Measurements from ENCODE around the gene PAMR1.

PAMR1 gene

DNA sequence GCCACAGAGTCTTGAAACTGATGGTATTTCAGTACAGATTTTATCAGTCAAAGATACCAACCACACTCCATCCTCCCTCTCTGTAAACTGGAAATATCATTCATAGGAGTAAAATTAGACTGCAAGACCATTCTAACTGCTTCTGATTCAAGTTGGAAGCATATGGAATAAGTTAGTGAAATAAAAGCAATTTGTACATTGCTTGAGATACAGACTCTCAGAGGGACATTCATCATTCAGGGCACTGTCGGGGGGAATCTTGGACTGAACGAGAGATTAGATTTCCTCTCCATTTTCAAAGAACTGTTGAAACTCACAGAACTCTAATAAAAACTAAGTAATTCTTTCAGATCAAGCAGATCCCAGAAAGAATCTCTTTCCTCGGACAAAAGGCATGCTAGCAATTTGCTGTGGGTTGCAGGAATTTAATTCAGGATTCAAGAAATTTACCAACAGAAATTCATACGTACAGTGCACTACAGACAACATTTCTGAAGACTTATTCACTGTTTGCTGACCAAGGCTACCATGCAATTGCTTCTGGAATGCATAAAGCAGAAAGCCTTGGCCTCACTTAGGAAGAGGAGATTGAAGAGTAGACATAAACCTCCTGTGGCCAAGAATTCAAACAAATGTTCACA lies 34.1 kb downstream of the PAMR1 start:
- DNase-seq = no peak

DNA sequence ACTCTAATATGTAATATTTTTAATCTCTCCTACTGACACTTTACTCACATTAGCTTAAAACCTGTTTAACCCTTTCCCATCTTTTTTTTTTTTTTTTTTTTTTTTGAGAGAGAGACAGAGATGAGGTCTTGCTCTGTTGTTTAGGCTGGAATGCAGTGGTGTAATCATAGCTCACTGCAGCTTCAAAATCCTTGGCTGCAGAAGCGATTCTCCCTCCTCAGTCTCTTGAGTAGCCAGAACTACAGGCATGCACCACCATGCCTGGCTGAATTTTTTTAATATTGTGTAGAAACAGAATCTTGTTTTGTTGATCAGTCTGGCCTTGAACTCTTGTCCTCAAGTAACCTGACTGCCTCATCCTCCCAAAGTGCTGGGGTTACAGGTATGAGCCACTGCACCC lies 37.3 kb downstream of the PAMR1 start:
- DNase-seq = no peak

DNA sequence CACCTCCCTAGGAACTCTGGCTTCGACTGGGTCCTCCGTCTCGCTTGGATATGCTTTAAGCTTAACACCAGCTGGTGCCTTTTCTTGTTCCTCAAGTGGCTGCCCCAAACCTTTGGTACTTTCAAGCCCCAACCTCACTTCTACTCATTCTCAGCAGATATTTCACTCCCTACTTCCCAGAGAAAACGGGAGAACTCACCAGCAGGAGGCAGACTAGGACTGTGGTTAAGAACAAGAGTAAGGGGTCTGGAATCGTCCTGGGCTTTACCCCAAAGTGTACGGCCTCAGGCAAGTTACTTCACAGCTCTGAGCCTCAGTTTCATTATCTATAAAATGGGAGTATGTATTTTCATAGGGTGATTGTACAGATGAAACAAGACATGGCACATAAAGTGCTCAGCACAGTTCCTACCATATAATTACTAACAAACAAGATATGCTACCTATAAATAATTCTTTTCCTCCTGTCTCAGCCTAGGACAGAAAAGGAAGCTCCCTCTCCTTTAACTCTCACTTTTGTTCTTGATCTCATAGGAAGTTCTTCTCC lies 37.8 kb downstream of the PAMR1 start:
- DNase-seq = peak; percentile 29

DNA sequence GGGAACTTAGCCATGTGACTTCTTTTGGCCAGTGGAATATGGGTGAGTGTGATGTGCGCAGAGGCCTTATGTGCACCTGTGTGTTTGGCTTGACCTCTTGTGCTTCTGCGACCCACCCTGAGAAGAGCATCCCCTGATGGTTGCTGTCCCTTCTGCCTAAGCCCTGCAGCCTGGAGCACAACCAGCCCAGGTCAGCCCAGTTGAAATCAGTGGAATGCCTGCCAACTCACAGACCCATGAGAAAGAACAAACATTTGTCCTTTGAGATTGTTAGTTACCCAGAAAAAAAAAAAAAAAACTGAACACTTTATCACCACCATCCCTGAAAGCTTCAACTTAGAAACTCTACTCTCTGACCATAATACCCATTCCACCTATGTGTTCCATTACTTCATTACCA lies 38.5 kb downstream of the PAMR1 start:
- DNase-seq = no peak

DNA sequence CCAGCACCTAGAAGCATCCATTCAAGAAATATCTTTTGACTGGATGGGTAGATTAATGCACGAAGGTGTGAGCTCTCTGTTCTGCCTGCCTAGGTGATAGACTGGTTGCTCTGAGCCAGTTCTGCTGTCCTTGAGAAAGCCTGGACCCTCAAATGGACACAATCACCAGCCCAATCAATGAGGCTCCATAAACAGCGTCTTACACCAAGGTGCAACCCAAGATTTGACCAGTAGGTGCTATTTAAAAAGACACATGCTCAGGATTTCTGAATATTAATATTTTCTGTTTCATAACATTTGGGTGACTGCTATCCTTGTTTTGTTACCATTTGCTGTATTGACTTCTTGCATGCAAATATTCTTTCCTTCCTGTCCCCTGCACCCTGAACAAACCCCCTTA lies 39.0 kb downstream of the PAMR1 start:
- no peak for DNase-seq

DNA sequence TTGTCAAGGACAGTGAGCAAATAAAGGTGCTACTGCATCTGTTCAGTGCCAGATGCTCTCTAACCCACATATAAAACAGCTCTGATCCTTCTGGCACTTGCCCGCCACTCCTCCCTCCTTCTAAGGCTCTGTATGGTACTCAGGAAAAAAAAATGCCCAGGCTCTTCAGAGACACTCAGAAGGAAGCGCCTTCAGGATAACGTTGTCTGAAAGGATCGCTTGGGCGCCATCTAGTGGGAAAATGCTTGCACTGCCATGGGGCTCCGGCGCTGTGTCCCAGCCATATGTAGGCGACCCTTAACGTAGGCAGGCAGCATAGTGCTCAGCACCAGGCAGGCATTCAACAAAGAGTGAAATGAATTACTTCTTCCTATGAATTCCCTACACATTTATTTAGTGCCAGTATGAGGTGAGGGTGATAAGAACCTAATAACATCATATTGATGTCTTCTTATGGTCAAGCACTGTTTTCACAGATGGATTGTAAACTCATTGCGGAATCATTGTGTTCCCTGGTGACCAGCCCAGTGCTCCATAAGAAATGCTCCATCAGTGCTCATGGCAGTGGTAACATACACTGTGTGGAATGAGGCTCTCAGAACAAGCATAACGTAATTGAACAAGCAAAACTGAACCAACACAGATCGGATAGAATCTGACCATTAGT lies 39.6 kb downstream of the PAMR1 start:
- DNase-seq = peak; percentile 81

DNA sequence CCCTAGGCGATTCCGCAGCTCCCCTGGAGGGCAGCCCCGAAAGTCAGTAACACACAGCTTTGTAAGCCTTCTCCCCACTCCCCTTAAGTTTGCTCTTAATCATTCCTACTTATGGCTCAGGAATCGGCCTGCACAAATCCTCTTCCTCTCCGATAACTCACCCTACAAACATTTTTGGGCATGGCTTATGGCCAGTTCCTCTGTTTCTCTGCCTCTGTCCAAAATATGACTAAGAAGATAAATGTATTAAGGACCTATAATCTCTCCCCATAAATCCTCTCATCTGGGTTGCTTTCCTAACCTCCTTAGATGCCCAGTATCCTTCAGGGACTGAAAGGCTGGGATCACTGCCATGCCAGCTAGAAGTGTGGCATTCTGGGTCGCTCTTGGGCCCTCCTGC lies 41.0 kb downstream of the PAMR1 start:
- DNase-seq = no peak

DNA sequence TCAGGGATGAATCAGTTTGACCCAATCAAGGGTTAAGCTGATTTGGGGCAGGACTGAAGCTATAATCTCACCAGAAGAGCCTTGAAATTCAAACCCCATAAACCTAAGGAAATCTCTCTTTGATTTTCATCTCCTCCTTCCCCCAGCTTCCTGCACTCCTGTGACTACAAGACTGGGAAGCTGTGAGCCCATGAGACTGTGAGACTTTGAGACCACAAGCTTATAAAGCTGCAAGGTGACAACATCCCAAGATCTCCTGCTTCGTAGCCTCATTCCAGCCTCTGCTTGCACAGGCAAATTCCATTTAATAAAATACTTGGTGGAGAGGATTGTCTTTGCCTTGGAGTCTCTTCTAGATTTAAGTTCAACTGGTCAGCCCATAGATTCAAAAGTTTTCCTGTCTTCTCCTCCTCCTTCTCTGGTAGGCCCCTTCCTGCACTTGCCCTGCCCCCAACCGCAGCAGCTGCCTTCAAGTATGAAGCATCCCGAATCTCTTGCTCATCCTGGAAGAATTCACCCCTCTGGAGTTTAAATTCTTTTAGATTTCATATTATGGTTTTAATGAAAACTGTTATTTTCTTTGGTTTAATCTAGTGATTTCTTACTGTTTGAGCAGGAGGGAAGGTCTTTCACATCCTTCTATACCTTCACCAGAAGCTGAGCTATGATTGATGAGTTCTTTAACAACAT lies 42.1 kb downstream of the PAMR1 start:
- DNase-seq = no peak

DNA sequence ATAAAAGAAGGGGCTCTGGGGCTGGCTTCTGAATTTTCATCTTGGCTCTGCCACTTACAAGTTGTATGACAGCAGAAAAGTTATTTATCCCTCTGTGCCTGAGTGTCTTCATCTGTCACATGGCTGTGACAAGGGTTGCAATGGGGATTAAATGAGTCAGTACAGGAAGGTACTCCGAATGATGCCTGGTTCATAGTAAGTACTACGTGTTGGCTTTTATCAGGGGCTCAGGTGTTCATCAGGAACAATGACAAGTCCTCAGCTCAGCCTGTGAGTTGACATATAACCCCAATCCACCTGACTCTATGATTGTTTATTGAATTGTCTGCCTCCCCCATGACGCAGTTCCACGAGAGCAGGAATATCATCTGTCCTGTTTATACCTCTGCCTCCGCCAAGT lies 45.7 kb downstream of the PAMR1 start:
- DNase-seq = no peak

DNA sequence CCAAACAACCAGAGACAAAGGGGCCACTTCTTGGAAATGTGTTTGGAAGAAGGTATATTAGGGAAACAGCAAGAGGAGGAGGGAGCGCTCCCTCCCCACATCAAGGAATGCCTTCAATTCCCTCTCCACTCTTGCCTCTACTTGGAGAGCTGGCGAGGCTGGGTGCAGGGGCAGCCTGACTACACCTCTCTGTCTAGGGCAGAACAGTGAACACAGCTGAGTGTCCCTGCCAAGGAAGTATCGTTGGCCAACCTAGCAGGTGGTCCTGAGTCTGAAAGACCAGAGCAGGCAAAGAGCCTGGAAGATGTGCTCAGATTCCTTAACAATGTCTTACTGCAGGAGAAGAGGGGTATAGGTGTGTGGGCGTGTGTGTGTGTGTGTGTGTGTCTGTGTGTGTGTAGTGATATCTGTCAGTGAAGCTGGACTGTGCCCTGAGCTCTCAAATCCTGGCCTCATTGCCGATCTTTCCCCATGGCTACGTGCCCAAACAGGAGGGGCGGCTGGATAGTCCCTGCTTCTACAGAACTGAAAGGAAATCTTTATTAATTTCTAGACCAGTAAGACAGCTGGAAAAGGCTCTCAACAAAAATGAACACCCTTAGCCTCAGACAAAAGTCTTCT lies 46.8 kb downstream of the PAMR1 start:
- no peak for DNase-seq

DNA sequence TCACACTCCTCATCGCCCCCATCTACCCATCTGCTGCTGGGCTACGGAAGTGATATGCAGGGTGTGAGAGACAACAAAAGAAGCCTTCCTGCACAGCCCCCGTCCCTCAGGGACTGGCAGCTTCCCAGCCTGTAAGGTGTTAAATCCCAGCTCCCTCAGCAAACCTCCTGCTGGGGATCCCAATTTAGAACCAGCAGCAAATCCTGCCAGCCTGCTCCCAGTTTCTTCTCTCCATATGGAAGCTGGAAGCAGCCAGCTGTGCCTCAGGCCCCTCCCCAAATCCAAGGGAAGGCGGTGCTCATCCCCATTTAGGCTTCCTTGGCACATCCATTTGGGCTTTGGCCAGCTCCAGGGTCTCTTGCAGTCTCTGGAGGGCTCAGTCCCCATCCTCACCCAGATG lies 47.5 kb downstream of the PAMR1 start:
- DNase-seq = no peak

DNA sequence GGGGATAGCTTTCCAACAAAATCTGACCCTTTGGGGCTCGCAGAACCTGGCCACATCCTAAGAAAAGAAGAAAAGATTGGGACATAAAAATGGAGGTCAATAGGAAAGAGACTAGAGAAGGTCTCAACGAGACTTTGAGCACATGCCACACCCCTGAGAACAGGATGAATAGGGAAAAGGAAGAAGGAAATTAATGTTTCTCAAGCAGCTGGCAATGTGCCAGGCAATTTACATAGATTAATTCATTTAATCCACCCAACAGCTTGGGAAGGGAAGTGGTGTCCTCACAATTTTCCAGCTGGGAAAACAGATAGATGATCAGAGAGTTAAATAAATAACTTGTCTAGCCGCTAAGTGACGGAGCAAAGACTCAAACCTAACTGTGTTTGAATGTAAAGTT lies 50.7 kb downstream of the PAMR1 start:
- peak; percentile 2 for DNase-seq

DNA sequence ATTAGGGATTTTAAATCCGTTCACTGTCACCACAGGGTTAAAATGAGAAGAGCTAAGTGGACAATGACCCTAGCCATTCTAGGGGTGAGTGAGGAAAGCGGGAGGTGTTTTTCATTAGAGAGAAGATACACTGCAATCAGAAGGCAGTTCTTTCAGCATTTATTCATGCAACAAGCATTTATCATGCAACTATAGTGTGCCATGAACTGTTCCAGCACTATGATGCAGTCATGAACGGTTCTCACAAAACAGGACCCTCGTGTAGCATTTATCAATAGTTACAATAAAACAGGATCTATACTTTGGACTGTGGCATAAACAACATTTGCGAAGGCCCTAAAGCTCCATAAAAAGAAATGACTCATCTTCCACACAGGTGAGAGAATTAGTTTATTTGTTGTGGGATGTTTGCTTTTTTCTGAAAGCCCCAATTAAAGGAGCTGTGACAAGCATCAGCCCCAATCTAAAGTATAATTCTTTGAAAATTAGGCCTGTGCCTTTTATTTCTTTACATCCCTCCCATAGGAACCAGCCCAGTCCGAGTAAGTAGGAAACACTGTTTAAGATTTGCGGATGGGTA lies 51.5 kb downstream of the PAMR1 start:
- peak; percentile 27 for DNase-seq

DNA sequence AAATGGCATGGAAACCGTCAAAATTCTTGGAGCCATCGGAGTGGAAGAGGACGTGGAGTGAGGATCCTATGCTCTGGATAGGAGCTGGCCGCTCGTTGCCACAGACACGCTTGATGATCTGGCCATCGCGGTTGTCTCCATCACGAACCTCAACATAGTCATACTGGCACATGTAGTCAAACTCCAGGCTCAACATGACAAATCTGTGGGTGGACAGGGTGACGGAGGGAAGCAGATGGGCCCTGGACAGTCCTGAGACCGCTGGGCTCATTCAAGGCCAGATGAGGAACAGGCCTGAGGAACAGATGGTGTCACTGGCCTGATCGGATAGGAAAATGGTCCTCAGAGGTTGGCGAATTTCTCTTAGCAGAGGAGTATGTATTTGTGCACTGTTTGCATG lies 54.8 kb downstream of the PAMR1 start:
- DNase-seq = no peak

DNA sequence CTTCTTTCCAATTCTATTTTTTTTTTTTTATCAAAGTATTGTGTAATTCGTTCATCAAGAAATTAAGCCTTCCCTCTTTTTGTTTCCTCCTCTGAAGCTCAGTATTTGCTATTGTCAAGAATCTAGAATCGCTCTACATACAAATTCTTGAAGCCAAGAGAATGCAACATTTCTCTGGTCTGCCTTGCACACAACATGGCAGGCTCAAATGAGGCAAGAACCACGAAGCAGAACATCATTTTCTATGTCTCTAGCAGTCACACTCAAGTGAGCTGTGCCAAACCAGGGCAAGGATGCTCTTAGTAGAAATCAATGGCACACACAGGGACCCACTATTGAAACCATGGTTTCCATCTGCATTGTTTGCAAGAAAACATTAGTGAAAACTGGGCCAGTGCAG lies 59.4 kb downstream of the PAMR1 start:
- no peak for DNase-seq

DNA sequence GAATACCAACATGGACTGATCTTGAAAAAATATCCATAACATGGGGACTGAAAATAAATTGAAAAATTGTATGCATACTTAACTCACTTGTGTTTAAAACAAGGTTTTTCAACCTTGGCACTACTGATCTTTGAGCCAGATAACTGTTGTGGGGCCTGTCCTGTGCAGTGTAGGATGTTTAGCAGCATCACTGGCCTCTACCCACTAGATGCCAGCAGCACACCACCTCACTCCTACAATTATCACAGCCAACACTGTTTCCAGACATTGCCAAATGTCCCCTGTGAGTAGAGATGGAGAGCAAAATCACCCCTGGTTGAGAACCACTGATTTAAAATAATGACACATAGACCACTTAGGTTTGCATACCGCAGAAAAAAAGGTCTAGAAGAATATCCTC lies 61.1 kb downstream of the PAMR1 start:
- DNase-seq = no peak

DNA sequence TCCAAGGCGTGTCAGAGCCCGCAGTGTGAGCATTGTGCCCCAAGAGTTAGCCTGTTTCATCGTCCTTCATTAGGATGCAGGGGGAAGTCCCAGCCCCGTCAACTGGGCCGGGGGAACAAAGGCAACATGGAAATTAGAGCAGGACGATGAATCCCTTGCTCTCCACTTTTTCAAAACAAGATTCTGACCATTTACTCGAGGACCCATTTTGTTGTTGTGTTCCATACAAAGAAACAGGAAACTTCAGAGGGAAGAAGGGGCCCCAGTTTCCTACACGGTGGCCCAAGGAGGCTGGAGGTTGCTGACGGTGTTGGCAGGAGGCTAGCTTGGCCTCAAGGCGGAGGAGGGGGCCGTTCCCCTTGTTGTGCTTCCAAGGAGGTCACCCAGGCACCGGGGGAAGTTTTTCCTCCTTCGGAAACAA lies 62.1 kb downstream of the PAMR1 start:
- DNase-seq = no peak

DNA sequence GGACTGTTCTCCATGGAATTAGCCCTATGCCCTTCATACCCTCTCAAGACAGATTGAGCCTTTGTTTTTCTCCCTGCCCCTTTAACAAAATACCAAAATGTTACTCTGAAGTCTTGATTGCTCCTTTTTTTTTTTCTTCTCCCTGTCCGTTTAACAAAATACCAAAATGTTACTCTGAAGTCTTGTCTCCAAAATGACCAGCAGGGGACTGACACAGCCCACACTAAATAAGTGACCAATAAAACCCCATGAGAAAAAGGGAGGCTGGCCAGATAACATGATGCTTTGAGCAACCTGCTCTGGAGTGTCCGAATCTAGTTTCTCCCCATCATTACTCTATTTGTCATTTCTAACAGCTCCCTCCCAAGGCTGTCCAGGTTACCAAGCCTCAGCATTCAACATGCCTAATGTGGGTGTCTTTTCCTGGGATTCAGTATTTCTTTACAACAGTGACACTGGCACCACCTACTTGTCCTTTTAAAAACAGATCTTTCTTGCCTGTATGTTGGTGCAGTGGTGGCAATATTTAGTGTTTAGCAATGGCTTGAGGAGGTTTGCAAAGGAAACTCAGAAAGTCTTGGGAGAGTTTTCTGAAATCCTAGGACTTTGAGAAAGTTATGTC lies 63.4 kb downstream of the PAMR1 start:
- no peak for DNase-seq

DNA sequence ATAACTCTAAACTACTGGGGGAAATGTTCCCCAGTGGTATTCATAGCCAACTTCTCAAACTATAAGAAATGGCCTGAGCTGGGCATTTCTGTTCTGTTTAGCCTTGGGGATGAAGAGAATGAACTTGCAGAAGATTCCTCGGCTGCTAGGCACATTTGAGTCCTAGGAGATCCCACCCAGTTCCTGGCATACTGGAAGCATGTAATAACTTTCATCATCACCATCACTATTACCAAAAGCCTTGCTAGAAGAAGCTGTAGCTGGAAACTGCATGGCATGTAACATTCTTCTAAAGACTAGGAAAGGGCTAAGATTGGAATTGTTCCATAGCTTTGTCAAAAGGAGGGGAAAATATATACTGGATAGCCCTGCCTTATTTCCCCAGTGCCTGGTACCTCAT lies 65.9 kb downstream of the PAMR1 start:
- DNase-seq = no peak

DNA sequence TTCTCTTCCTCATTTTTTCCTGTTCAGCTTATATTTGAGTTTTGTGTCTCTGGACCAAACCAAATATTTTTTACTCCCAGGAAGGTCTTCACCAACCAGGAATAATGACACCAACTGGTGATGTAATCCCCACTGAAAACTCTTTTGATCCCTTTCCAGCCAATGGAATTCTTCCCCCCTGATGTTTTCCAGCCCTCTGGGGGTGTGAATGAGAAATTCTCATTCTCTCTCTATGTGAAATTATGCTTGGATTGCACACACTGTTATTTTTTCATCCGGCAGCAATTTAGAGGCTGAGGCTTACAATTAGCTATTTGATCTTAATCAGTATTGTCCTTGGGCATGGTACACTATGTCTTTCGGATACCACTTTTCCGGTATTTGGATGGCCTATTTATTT lies 66.6 kb downstream of the PAMR1 start:
- DNase-seq = no peak

DNA sequence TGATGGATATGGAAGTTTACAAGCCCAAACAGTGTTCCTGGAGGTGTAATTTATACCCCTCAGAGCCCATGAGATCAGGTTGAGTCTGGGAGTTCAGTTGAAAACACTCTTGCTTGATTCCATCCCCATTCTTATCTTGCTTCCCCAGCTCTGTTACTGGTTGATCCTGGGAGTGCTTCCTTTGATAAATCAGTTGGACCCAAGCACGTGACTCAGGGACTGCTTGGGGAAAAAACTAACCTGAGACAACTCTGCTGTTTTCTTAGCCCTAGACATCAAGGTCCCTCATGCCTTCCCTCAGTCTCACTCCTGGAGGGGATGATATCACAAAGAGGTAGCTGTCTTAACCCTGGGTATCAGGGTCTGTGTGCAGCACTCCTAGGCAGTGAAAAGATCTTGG lies 71.1 kb downstream of the PAMR1 start:
- no peak for DNase-seq

DNA sequence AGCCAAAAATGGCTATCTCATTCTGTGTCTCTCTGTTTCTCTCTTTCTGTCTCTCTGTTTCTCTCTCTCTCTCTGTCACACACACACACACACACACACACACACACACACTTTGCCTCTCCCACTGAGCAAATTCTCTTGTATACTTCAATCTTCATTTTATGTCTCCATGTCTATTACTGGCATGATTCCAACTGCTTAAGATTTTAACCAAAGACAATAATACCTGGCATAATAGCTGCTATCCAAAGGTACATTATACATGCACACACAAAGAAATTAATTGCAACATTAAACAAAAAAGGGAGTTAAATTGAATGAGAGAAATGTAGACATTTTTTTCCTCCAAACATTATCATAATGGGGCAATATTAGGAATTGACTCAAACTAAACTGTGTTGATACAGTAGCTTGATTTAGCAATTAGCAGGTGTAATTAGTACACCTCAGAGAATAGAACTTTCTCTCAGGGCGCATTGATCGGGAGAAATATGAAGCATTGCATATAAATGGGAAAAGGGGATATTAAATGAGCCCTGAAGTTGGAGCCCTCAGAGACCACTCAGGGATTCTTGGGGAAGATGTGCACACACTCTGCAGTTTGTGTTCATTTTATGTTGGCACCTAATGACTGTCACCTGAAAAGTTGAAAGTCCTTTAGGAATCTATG lies 88.7 kb downstream of the PAMR1 start:
- no peak for DNase-seq

Data from DMS53 (cell line).